Erythroblast (primary cell): ENCODE measurements around the gene NKD1.

Experiments used
- GATA1 ChIP-seq: IDR thresholded peaks from 2 replicates; pipeline ENCODE4 v1.6.1; 2011; ENCODE audit warnings: low read depth, mild to moderate bottlenecking, control low read depth, low read length, moderate library complexity
- POLR2A ChIP-seq: IDR thresholded peaks from 2 replicates; pipeline ENCODE4 v1.6.1; 2011; ENCODE audit warnings: mild to moderate bottlenecking, low read length

GRCh38 chr16:50581845-50582244 is 33.6 kb downstream of the NKD1 start:
- TF ChIP-seq POLR2A (no peak), GATA1 (no peak)
